Measurements from ENCODE around the gene INSYN2B. TPM values are rescaled to one million over a fixed set of nuclear protein-coding genes. Genes with fewer than 3 reads are reported as not detected.

INSYN2B gene
- total and polyA plus RNA-seq, 2 donors = not detected

DNA sequence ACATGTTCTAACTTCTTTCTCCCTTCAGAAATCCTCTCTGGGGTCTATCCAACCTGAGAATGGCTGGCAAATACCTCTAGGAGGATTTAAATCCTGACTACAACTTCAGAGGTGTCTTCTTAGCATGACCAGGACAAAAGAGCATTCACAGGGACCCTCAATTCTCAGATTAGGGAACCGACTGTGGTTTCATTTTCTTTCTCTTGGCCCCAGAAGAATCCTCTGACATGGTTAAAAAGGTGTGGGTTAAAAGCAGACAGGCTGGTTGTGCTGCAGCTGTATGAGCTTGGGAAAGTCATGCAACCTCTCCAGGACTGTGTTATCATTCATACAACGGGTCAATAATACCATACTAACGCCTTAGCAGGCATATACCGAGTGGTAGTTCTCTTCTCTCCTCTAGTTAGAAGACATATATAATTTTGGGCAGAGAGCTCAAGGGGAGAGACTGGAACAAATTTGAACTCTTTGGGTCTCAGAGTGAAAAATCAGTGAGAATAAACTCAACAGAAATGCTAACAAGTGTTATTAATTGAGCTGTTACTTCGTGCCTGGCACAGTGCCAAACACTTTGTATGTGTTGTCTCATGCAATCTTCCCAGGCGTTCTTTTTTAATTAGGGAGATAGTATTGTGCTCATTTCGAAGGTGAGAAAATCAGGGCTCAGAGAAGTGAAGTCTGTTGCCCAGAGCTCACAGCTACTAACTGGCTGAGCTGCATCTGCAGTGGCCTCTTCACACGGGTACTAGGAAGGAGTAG, 35.2 kb downstream of the INSYN2B start:
- Histone ChIP-seq H3K4me1 (ENCODE audit: control insufficient read depth in 2 of 2, insufficient read depth in 2 of 2, low read length in 2 of 2) (no peaks in the 10 kb centered on the region), H3K36me3 (ENCODE audit: control insufficient read depth in 2 of 2, insufficient read depth in 2 of 2, low read length in 1 of 2) (peaks cover 5 to 6% of the 10 kb centered on the region in 2 donors), H3K27me3 (ENCODE audit: control insufficient read depth in 2 of 2, insufficient read depth in 1 of 2, low read length in 1 of 2) (no peaks in the 10 kb centered on the region), H3K9me3 (ENCODE audit: control insufficient read depth in 2 of 2, insufficient read depth in 1 of 2, low read length in 1 of 2) (no peaks in the 10 kb centered on the region), H3K4me3 (ENCODE audit: low read length in 2 of 2) (no peak overlapping the region), H3K27ac (ENCODE audit: low read depth in 1 of 2, low read length in 1 of 2) (no peak overlapping the region)
- DNase-seq (ENCODE audit: low read depth in 6 of 9, low spot score in 9 of 9) = no peak
- 87% methylated on average over 8 of the region's 8 CpGs for WGBS

DNA sequence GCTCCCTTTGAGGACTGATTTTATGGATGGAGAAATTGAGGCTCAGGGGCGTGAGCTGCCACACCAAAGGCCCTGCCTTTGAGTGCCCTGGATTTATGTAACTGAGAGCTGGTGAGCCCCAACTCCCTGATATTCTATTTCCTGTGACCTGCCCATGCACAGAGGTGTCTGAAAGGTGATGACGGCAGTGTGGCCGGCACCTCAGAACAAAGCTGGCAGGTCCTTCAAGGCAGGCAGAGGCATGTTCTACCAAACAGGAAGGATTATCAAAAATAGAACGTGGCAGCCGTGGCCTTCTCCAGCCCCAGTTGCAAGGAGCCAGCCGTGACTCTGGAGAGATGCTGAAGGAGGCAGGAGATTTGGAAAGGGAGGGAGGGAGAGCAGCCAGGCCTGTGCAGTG, 36.2 kb downstream of the INSYN2B start:
- no peak overlapping the region for H3K4me3 ChIP-seq (ENCODE audit: low read length in 2 of 2)
- no peaks in the 10 kb centered on the region for H3K9me3 ChIP-seq (ENCODE audit: control insufficient read depth in 2 of 2, insufficient read depth in 1 of 2, low read length in 1 of 2)
- H3K27me3 ChIP-seq (ENCODE audit: control insufficient read depth in 2 of 2, insufficient read depth in 1 of 2, low read length in 1 of 2) = no peaks in the 10 kb centered on the region
- no peak overlapping the region for H3K27ac ChIP-seq (ENCODE audit: low read depth in 1 of 2, low read length in 1 of 2)
- no peak for DNase-seq (ENCODE audit: low read depth in 6 of 9, low spot score in 9 of 9)
- WGBS = 82% methylated on average over 6 of the region's 6 CpGs
- H3K4me1 ChIP-seq (ENCODE audit: control insufficient read depth in 2 of 2, insufficient read depth in 2 of 2, low read length in 2 of 2) = no peaks in the 10 kb centered on the region
- peaks cover 2 to 6% of the 10 kb centered on the region in 2 donors for H3K36me3 ChIP-seq (ENCODE audit: control insufficient read depth in 2 of 2, insufficient read depth in 2 of 2, low read length in 1 of 2)

DNA sequence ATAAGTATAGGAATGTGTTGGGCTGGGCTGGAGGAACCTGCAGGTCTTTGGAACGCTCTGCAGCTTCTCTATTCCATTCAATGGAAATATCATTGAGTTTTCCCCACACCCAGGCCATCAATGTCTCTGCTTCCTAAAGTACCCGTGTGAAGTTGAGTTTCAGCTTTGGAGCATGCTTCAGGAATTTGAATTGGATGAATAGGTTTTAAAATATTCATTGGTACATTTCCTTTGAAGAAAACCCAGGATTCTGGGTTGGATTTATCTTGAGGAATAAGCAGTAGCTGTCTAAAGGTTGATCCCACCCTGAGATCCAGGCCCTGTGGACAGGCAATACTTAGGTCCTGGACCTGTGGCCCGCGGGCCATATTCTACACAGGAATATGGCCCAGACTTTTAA, 37.3 kb downstream of the INSYN2B start:
- Histone ChIP-seq H3K4me3 (ENCODE audit: low read length in 2 of 2) (no peak overlapping the region), H3K27me3 (ENCODE audit: control insufficient read depth in 2 of 2, insufficient read depth in 1 of 2, low read length in 1 of 2) (no peaks in the 10 kb centered on the region), H3K4me1 (ENCODE audit: control insufficient read depth in 2 of 2, insufficient read depth in 2 of 2, low read length in 2 of 2) (no peaks in the 10 kb centered on the region), H3K27ac (ENCODE audit: low read depth in 1 of 2, low read length in 1 of 2) (no peak overlapping the region), H3K9me3 (ENCODE audit: control insufficient read depth in 2 of 2, insufficient read depth in 1 of 2, low read length in 1 of 2) (no peaks in the 10 kb centered on the region), H3K36me3 (ENCODE audit: control insufficient read depth in 2 of 2, insufficient read depth in 2 of 2, low read length in 1 of 2) (peaks cover 0 to 6% of the 10 kb centered on the region in 2 donors)
- DNase-seq (ENCODE audit: low read depth in 6 of 9, low spot score in 9 of 9) = no peak
- 98% methylated on average over 4 of the region's 4 CpGs for WGBS

DNA sequence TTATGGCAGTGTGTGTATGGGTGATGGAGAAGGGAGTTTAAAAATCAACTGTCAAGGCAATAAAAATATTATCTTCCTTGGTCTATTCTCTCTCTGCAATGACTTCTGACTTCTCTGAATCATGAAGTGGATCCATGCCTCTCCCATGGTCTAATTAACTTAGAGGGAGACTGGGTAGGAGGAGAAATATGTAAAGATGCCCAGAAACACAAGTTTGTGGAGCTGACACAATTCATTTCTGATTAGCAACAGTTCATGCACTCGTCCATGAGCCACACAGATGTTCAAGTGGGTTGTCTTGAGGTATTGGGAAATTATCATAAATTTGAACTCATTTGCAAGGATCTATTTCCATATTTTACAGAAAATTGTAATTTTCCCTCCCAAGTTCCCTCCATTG, 38.1 kb downstream of the INSYN2B start:
- WGBS = 98% methylated on average over 1 of the region's 1 CpG
- H3K9me3 ChIP-seq (ENCODE audit: control insufficient read depth in 2 of 2, insufficient read depth in 1 of 2, low read length in 1 of 2) = no peaks in the 10 kb centered on the region
- H3K4me3 ChIP-seq (ENCODE audit: low read length in 2 of 2) = no peak overlapping the region
- no peaks in the 10 kb centered on the region for H3K4me1 ChIP-seq (ENCODE audit: control insufficient read depth in 2 of 2, insufficient read depth in 2 of 2, low read length in 2 of 2)
- no peak for DNase-seq (ENCODE audit: low read depth in 6 of 9, low spot score in 9 of 9)
- H3K27ac ChIP-seq (ENCODE audit: low read depth in 1 of 2, low read length in 1 of 2) = no peak overlapping the region
- no peaks in the 10 kb centered on the region for H3K27me3 ChIP-seq (ENCODE audit: control insufficient read depth in 2 of 2, insufficient read depth in 1 of 2, low read length in 1 of 2)
- no peaks in the 10 kb centered on the region for H3K36me3 ChIP-seq (ENCODE audit: control insufficient read depth in 2 of 2, insufficient read depth in 2 of 2, low read length in 1 of 2)

DNA sequence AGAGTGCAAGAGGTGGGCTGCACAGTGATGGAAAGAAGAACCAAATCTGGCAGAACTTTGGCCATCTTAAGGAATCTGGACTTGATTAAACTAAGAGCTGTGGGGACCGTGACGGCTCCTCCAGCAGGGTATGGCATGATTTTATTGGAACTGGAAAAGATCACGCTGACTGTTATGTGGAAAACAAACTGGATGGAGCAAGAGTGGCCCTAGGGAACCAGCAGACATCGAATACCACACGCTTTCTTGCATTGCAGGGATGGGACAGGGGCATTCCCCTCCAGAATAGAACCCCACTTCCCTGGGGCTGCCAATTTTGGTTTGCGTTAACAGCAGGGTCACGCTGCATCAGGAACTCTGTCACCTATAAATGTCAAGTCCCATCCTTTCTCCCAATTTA, 38.8 kb downstream of the INSYN2B start:
- no peak overlapping the region for H3K4me3 ChIP-seq (ENCODE audit: low read length in 2 of 2)
- no peaks in the 10 kb centered on the region for H3K36me3 ChIP-seq (ENCODE audit: control insufficient read depth in 2 of 2, insufficient read depth in 2 of 2, low read length in 1 of 2)
- H3K27me3 ChIP-seq (ENCODE audit: control insufficient read depth in 2 of 2, insufficient read depth in 1 of 2, low read length in 1 of 2) = no peaks in the 10 kb centered on the region
- no peaks in the 10 kb centered on the region for H3K4me1 ChIP-seq (ENCODE audit: control insufficient read depth in 2 of 2, insufficient read depth in 2 of 2, low read length in 2 of 2)
- no peak for DNase-seq (ENCODE audit: low read depth in 6 of 9, low spot score in 9 of 9)
- H3K9me3 ChIP-seq (ENCODE audit: control insufficient read depth in 2 of 2, insufficient read depth in 1 of 2, low read length in 1 of 2) = no peaks in the 10 kb centered on the region
- no peak overlapping the region for H3K27ac ChIP-seq (ENCODE audit: low read depth in 1 of 2, low read length in 1 of 2)
- WGBS = 95% methylated on average over 7 of the region's 7 CpGs

DNA sequence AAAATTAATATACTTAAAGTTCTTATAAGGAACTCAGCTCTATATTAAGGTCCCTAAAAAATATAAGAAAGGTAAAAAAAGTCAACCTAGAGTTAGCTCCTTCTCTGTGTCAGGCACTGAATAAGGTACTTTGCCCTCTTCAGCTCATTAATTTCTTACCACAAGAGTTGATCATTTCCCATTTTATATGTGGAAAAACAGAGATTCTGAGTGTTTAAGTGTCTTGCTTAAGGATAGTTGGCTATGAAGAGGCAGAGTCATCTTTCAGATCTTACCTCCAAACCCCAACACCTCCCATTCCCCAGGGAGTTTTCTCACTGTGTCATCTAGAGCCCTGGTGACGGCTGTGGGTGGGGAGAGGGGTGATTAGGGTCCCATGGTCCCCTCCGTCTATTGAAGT, 40.6 kb downstream of the INSYN2B start:
- Histone ChIP-seq H3K4me1 (ENCODE audit: control insufficient read depth in 2 of 2, insufficient read depth in 2 of 2, low read length in 2 of 2) (peaks cover 0 to 6% of the 10 kb centered on the region in 2 donors), H3K9me3 (ENCODE audit: control insufficient read depth in 2 of 2, insufficient read depth in 1 of 2, low read length in 1 of 2) (no peaks in the 10 kb centered on the region), H3K36me3 (ENCODE audit: control insufficient read depth in 2 of 2, insufficient read depth in 2 of 2, low read length in 1 of 2) (peaks cover 0 to 5% of the 10 kb centered on the region in 2 donors), H3K27me3 (ENCODE audit: control insufficient read depth in 2 of 2, insufficient read depth in 1 of 2, low read length in 1 of 2) (no peaks in the 10 kb centered on the region), H3K4me3 (ENCODE audit: low read length in 2 of 2) (no peak overlapping the region), H3K27ac (ENCODE audit: low read depth in 1 of 2, low read length in 1 of 2) (no peak overlapping the region)
- WGBS = 99% methylated on average over 2 of the region's 2 CpGs
- no peak for DNase-seq (ENCODE audit: low read depth in 6 of 9, low spot score in 9 of 9)

DNA sequence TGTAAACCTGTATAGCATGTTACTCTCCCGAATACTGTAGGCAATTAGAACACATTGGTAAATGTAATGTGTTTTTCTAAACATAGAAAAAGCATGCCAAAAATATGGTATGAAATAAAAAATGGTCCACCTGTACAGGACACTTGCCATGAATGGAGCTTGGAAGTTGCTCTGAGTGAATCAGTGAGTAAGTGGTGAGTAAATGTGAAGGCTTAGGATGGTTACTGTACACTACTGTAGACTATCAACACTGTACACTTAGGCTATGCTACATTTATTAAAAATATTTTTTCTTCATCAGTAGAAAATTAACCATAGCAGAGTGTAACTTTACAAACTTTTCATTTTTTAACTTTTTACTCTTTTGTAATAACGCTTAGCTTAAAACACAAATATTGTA, 41.9 kb downstream of the INSYN2B start:
- Histone ChIP-seq H3K4me1 (ENCODE audit: control insufficient read depth in 2 of 2, insufficient read depth in 2 of 2, low read length in 2 of 2) (peaks cover 0 to 6% of the 10 kb centered on the region in 2 donors), H3K27ac (ENCODE audit: low read depth in 1 of 2, low read length in 1 of 2) (no peak overlapping the region), H3K36me3 (ENCODE audit: control insufficient read depth in 2 of 2, insufficient read depth in 2 of 2, low read length in 1 of 2) (peaks cover 6 to 15% of the 10 kb centered on the region in 2 donors), H3K27me3 (ENCODE audit: control insufficient read depth in 2 of 2, insufficient read depth in 1 of 2, low read length in 1 of 2) (no peaks in the 10 kb centered on the region), H3K9me3 (ENCODE audit: control insufficient read depth in 2 of 2, insufficient read depth in 1 of 2, low read length in 1 of 2) (no peaks in the 10 kb centered on the region), H3K4me3 (ENCODE audit: low read length in 2 of 2) (no peak overlapping the region)
- 99% methylated on average over 2 of the region's 2 CpGs for WGBS
- no peak for DNase-seq (ENCODE audit: low read depth in 6 of 9, low spot score in 9 of 9)

DNA sequence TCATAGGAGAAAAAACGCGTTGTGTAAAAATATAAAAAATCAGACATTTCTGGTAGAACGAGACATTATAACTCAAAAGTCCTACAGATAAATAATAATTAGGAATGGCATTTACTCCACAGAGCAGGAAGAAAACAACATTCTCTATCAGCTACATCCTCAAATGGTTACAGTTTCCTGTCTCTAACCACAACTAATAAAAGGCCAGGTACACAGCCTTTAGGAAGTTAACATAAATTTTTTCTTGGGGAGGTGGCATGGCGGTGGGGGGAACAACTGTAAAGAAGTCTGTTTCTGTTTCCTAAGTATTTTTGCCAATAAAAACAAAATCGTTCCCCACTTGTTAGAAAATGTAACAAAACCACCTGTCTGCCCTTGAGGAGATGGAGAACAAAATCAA, 44.5 kb downstream of the INSYN2B start:
- H3K9me3 ChIP-seq (ENCODE audit: control insufficient read depth in 2 of 2, insufficient read depth in 1 of 2, low read length in 1 of 2) = no peaks in the 10 kb centered on the region
- peaks cover 9 to 16% of the 10 kb centered on the region in 2 donors for H3K36me3 ChIP-seq (ENCODE audit: control insufficient read depth in 2 of 2, insufficient read depth in 2 of 2, low read length in 1 of 2)
- WGBS = 27% methylated on average over 5 of the region's 5 CpGs
- H3K4me1 ChIP-seq (ENCODE audit: control insufficient read depth in 2 of 2, insufficient read depth in 2 of 2, low read length in 2 of 2) = peaks cover 0 to 6% of the 10 kb centered on the region in 2 donors
- H3K27ac ChIP-seq (ENCODE audit: low read depth in 1 of 2, low read length in 1 of 2) = no peak overlapping the region
- no peak overlapping the region for H3K4me3 ChIP-seq (ENCODE audit: low read length in 2 of 2)
- no peak for DNase-seq (ENCODE audit: low read depth in 6 of 9, low spot score in 9 of 9)
- H3K27me3 ChIP-seq (ENCODE audit: control insufficient read depth in 2 of 2, insufficient read depth in 1 of 2, low read length in 1 of 2) = no peaks in the 10 kb centered on the region

DNA sequence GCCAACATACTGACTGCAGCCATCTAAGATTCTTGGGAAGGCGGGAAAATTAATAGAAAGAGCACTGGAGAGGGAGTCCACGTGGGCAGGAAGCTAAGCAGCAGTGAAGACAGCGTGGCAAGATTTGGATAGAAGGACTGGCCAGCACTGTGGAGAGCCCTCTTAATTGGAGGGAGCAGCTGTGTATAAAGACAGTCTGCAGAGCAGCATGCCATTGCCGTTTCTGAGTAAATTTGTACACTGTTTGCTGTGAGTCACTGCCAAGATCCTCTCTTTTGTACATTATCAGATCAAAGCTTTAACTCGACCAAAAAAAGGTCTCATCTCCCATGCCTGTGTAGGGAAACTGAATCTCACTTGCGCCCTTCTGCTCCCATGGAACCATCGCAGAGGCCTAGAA, 45.3 kb downstream of the INSYN2B start:
- DNase-seq (ENCODE audit: low read depth in 6 of 9, low spot score in 9 of 9) = no peak
- H3K9me3 ChIP-seq (ENCODE audit: control insufficient read depth in 2 of 2, insufficient read depth in 1 of 2, low read length in 1 of 2) = no peaks in the 10 kb centered on the region
- no peak overlapping the region for H3K27ac ChIP-seq (ENCODE audit: low read depth in 1 of 2, low read length in 1 of 2)
- H3K4me3 ChIP-seq (ENCODE audit: low read length in 2 of 2) = no peak overlapping the region
- H3K27me3 ChIP-seq (ENCODE audit: control insufficient read depth in 2 of 2, insufficient read depth in 1 of 2, low read length in 1 of 2) = no peaks in the 10 kb centered on the region
- H3K4me1 ChIP-seq (ENCODE audit: control insufficient read depth in 2 of 2, insufficient read depth in 2 of 2, low read length in 2 of 2) = peaks cover 0 to 6% of the 10 kb centered on the region in 2 donors
- peaks cover 9 to 16% of the 10 kb centered on the region in 2 donors for H3K36me3 ChIP-seq (ENCODE audit: control insufficient read depth in 2 of 2, insufficient read depth in 2 of 2, low read length in 1 of 2)
- 81% methylated on average over 7 of the region's 7 CpGs for WGBS

Measured in thymus (tissue), 11 donors.